ENCODE measurements around the gene MAN2A1.

MAN2A1 gene

GRCh38 chr5:109899163-109899535 lies 209.4 kb downstream of the MAN2A1 start:
- TF ChIP-seq CEBPB (IDR thresholded peaks at IDR 0.05) (no peak), CREB1 (IDR thresholded peaks at IDR 0.05; ENCODE audit: low read depth) (no peak), RAD21 (IDR thresholded peaks at IDR 0.05; ENCODE audit: low read depth) (no peak), ZBTB7A (IDR thresholded peaks at IDR 0.05; ENCODE audit: low read depth) (no peak), FOXM1 (IDR thresholded peaks at IDR 0.05; ENCODE audit: borderline replicate concordance, low read depth) (no peak), YY1 (IDR thresholded peaks at IDR 0.05; ENCODE audit: low read depth) (no peak), TCF12 (IDR thresholded peaks at IDR 0.05; ENCODE audit: low read depth) (no peak), EP300 (IDR thresholded peaks at IDR 0.05; ENCODE audit: borderline replicate concordance) (no peak), MAX (IDR thresholded peaks at IDR 0.05) (no peak), NFIC (IDR thresholded peaks at IDR 0.05) (no peak)
- TF ChIP-seq, protein P1, sequence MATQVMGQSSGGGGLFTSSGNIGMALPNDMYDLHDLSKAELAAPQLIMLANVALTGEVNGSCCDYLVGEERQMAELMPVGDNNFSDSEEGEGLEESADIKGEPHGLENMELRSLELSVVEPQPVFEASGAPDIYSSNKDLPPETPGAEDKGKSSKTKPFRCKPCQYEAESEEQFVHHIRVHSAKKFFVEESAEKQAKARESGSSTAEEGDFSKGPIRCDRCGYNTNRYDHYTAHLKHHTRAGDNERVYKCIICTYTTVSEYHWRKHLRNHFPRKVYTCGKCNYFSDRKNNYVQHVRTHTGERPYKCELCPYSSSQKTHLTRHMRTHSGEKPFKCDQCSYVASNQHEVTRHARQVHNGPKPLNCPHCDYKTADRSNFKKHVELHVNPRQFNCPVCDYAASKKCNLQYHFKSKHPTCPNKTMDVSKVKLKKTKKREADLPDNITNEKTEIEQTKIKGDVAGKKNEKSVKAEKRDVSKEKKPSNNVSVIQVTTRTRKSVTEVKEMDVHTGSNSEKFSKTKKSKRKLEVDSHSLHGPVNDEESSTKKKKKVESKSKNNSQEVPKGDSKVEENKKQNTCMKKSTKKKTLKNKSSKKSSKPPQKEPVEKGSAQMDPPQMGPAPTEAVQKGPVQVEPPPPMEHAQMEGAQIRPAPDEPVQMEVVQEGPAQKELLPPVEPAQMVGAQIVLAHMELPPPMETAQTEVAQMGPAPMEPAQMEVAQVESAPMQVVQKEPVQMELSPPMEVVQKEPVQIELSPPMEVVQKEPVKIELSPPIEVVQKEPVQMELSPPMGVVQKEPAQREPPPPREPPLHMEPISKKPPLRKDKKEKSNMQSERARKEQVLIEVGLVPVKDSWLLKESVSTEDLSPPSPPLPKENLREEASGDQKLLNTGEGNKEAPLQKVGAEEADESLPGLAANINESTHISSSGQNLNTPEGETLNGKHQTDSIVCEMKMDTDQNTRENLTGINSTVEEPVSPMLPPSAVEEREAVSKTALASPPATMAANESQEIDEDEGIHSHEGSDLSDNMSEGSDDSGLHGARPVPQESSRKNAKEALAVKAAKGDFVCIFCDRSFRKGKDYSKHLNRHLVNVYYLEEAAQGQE (IDR thresholded peaks at IDR 0.05; ENCODE audit: low read depth), result no peak

DNA sequence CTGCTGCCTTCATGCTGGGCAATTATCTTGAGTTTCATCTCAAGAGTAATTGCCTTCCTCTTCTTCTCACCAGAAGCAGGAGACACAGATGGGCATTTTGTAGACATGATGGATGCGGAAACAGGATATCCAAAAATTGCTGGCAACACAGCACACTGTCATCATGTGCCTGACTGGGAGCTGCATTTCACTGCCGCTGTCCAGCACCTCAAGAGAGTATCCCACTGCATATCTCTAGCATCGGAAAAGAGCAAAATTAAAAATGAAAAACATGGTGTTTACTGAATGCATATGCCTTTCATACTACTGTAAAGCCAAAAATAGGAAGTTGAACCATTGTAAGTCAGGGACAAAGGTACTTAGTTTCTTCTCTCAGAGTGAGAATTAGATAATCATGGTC lies 210.7 kb downstream of the MAN2A1 start:
- no peak for TF ChIP-seq TAF1 (IDR thresholded peaks at IDR 0.05; ENCODE audit: low read depth)
- TF ChIP-seq, protein P1 (IDR thresholded peaks at IDR 0.05; ENCODE audit: low read depth), result peak; percentile 71

- TF ChIP-seq CREB1 (IDR thresholded peaks at IDR 0.05; ENCODE audit: low read depth) (no peak), TCF12 (IDR thresholded peaks at IDR 0.05; ENCODE audit: low read depth) (no peak)
Observed at GRCh38 chr5:109900911-109901627, 211.3 kb downstream of the MAN2A1 start.

DNA sequence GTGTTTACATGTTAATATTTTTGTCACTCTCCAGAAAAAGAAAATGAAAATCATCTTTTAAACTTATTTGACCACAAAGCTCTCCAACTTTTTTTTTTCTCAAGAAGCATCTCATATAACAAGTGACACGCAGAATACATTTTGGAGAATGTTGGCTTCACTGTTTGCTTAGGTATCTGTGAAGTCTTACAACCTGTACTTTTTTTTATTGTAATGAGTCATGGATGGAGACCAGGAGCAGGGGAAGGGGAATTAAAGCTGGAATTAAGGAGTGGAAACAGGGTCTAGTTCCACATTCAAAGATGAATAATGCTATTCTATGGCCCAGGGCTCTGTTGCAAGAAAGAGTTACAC lies 211.9 kb downstream of the MAN2A1 start:
- no peak for TF ChIP-seq FOXM1 (IDR thresholded peaks at IDR 0.05; ENCODE audit: borderline replicate concordance, low read depth)
- TF ChIP-seq MAX (IDR thresholded peaks at IDR 0.05), result no peak
- TF ChIP-seq RAD21 (IDR thresholded peaks at IDR 0.05; ENCODE audit: low read depth), result no peak
- TF ChIP-seq, protein P1 (IDR thresholded peaks at IDR 0.05; ENCODE audit: low read depth), result no peak

DNA sequence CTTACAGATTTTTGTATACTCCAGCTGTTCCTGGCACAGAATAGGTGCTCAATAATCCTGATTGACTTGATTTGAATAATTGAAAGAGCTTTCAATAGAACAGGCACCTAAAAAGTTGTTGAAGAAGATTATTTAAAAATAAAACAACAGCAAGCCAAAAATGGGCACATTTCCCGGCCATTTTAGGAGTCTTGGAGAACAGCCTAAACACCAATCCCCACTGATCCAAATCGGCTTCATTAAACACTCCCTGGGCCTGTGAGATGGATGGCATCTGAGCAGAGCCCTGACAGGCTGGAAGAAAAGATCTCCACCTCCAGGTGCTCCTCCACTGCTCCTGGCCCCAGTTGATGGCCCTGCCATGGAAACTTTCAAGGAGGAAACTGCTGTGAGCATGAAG lies 213.3 kb downstream of the MAN2A1 start:
- TF ChIP-seq MAX (IDR thresholded peaks at IDR 0.05) (no peak), CREB1 (IDR thresholded peaks at IDR 0.05; ENCODE audit: low read depth) (no peak), TAF1 (IDR thresholded peaks at IDR 0.05; ENCODE audit: low read depth) (no peak), CEBPB (IDR thresholded peaks at IDR 0.05) (no peak), EGR1 (IDR thresholded peaks at IDR 0.05) (no peak), NFIC (IDR thresholded peaks at IDR 0.05) (no peak), TCF12 (IDR thresholded peaks at IDR 0.05; ENCODE audit: low read depth) (no peak), RAD21 (IDR thresholded peaks at IDR 0.05; ENCODE audit: low read depth) (no peak), YY1 (IDR thresholded peaks at IDR 0.05; ENCODE audit: low read depth) (no peak), TEAD4 (IDR thresholded peaks at IDR 0.05) (no peak)
- TF ChIP-seq, protein P1 (IDR thresholded peaks at IDR 0.05; ENCODE audit: low read depth), result no peak
- TF ChIP-seq, protein P2, sequence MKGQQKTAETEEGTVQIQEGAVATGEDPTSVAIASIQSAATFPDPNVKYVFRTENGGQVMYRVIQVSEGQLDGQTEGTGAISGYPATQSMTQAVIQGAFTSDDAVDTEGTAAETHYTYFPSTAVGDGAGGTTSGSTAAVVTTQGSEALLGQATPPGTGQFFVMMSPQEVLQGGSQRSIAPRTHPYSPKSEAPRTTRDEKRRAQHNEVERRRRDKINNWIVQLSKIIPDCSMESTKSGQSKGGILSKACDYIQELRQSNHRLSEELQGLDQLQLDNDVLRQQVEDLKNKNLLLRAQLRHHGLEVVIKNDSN (IDR thresholded peaks at IDR 0.05), result no peak
